GM21737 (cell line): Measurements from ENCODE around the gene HYAL1.

Experiments
- ATAC-seq: cut with Tn5 transposase; IDR thresholded peaks from one replicate; pipeline ENCODE4 v1.9.1; 2021; ENCODE audit warnings: mild to moderate bottlenecking, moderate library complexity; ENCODE audit not compliant: unreplicated experiment

HYAL1 gene, protein sequence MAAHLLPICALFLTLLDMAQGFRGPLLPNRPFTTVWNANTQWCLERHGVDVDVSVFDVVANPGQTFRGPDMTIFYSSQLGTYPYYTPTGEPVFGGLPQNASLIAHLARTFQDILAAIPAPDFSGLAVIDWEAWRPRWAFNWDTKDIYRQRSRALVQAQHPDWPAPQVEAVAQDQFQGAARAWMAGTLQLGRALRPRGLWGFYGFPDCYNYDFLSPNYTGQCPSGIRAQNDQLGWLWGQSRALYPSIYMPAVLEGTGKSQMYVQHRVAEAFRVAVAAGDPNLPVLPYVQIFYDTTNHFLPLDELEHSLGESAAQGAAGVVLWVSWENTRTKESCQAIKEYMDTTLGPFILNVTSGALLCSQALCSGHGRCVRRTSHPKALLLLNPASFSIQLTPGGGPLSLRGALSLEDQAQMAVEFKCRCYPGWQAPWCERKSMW

DNA sequence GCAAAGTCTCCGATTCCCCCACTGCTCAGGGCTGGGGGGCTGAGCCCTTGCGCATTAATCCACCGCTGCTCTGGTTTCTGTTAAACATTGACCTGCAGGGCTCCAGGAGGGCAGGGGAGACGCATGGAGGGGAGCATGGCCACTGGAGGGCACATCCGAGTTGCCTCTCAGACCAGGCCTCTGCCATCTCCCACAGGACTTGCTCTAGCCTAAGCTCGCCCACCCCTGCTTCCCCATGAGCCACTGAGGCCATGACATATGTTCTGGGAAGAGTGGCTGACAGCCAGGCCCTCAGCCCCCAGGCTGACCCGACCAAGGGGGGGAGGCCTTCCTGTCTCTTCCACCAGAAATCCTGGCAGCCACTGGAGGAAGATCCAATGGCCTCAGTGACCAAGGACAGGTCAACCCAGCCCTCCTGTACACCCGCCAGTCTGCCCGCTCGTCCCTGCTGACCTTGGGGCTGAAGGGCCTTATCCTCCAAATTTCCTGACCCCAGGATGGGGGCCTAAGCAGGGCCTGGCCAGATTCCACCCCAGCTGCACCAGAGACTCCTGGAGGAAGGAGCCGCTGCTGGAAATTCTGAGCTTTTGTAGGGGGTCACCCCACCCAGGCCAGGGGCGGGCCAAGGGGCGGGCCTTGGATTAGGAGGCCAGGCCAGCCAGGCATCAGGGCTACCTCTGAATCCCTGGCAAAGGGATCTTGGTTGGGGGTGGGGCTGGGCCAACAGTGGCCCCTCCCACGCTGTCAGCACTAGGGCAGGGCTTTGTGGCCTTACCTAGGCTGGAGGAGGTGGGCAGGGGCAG lies at the start of gene HYAL1:
HYAL1 (minus strand) TSS at position 562 of the 803 bp plus-strand sequence. CDS start 618 bp downstream, outside the sequence.
- ATAC-seq, result no peak

DNA sequence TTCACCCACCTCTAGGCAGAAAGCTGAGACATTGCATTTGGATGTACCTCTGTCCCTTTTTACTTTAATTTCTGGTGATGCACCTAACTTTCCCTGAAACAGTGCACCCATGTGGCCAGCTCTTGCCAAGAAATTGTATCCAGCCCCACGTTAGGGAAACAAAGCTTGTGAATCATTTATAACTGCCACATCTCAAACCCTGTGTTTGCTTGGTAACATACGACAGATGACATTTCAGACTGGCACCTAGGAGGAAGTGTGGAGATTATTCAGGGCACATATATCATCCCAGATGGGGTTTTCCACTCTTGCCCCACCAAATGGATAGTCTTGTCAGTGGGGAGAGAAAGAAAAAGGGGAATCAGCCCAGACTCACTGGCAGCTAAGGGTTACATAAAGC lies 49.4 kb upstream of the HYAL1 start:
- no peak for ATAC-seq

DNA sequence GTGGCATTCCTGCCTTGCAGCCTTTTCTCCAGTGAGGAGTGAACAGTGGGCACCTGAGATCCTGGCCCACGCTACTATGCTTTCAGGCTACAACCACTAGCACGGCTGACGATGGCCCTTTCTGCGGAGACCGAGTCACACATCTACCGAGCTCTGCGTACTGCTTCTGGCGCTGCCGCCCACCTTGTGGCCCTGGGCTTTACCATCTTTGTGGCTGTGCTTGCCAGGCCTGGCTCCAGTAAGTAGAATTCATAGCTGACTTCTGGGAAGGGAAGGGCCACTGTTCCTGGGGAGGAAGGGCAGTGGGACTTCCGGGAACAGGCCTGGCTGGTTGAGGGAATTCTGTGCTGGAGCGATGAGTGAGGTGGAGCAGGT lies 47.9 kb upstream of the HYAL1 start:
- ATAC-seq, result no peak

DNA sequence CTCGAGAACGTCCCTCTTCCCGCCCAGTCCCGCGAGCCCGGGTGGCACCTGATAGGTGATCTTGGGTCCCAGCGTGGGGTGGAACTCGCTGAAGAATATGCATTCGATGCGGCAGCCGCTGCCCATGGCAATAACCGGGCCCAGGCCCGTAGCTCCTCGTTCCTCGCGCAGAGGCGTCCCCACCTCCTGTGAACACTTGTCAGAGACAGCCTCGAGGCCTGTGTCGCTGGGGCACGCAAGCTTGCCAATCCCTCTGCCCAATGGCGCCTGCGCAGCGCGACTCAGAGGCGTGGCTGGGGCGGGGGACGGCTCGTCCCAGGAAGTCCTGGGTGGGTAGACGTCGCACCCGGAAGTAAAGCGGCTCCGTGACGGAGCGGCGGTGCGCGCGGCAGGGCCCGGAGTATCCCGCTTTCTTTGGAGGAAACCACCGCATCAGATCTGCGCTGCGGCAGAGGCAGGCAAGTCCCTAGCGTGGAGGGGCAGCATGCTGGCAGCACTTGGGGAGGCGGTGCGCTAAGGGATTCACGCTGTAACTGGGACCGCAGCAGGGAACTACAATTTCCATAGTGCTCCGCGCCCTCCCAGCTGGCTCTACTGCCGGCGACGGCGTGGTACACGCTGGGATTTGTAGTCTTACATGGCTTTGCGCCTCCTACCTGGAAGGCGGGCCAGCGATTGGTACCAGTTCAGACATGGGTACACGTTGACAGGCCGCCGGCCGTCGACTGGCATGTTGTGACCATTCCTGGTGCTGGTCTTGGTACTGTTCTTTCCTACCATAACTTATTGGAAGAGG lies 47.4 kb upstream of the HYAL1 start, which contains the start of the genes CYB561D2 and NPRL2:
CYB561D2 (plus strand) TSS at position 336 of the 796 bp plus-strand sequence. CDS start 572 bp downstream, outside the sequence.
NPRL2 (minus strand) TSS at position 249 of the 796 bp plus-strand sequence; CDS start at position 126, 123 bp downstream.
- peak; percentile 77 for ATAC-seq

DNA sequence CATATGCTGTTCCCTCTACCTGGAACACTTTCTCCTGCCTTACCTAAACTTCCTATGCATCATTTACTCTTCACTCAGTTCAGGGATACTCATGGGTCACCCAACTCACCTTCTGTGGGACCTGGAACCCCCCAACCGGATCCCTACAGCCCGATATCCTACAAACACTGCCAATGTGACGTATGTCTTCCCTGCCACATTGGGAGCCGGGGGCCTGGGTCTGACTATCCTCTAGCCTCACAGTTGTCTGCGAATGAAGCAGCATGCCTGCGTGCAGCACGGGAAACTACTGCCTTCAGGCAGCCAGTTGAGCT lies 46.8 kb upstream of the HYAL1 start:
- no peak for ATAC-seq

DNA sequence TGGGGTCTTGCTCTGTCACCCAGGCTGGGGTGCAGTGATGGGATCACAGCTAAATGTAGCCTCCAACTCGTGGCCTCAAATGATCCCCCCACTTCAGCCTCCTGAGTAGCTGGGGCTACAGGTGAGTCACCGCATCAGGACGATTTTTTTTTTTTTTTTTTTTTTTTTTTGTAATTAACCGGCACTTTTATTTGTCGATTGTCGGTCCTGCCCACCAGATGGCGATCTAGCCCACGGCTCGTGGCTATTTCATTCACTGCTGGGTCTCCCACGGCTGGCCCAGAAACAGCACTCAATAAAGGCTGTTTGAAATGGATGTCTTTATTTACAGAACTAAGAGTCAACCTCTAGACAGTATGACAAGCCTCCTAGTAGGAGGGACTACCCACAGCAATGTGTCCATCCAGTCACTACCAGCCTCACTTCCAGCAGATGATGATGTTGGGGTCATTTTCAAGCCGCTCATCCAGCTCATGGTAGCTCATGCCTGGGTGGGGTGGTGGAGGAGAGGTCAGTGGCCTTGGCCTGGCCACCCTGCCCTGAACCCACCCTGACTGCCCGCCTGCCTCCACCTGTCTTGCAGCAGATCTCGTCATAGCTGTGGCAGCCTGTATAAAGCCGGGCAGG lies 43.9 kb upstream of the HYAL1 start:
- no peak for ATAC-seq

DNA sequence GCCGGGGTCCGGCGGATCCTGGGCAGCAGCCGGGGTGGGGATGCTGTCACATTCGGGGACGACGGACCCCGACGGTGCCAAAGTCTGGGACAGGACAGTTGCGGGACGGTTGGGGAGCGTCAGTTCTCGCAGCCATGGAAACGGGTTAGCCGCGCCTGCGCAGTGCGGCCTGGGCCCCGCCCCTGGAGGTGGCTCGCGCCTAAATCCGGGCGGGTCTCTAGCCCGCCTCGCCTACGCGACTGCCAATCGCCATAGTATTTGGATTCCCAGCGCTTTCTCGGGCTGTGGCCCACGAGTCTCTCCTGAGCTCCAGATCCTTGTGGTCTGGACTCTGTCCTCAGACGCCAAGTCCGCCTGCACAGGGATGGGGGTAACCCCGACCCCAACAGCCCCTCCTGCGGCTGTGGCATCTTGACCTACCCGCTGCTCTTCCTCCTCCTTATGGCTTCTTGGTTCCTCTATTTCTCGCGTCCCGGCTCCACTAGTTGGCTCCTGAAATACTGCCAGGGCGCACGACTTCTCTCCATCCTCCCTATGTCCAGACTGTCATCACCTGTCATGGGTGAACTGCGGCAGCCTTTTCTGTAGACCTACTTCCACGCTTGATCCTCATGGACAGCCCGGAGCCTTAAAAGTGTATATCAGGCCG lies 42.3 kb upstream of the HYAL1 start, which contains the start of gene ZMYND10:
ZMYND10 (minus strand) TSS at position 147 of the 649 bp plus-strand sequence. CDS start 153 bp downstream, outside the sequence.
- no peak for ATAC-seq

DNA sequence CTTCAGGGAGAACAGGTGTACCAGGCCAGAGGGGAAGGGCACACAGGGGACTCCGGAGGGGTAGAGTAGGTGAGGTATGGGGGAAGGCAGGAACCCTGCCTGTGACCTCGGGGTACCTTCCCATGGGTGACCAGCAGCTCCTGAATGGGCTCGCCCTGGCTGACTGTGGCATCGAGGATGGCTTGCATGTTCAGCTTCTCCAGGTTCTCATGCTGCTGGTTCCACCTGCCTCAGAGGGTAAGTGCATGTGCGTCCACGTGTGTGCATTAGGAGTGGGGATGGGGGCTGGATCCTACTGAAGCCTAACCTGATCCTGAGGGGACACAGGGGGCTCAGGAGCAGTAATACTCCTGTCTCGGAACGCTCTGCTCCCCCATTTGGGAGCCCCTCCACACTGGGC lies 41.6 kb upstream of the HYAL1 start:
- ATAC-seq, result no peak

DNA sequence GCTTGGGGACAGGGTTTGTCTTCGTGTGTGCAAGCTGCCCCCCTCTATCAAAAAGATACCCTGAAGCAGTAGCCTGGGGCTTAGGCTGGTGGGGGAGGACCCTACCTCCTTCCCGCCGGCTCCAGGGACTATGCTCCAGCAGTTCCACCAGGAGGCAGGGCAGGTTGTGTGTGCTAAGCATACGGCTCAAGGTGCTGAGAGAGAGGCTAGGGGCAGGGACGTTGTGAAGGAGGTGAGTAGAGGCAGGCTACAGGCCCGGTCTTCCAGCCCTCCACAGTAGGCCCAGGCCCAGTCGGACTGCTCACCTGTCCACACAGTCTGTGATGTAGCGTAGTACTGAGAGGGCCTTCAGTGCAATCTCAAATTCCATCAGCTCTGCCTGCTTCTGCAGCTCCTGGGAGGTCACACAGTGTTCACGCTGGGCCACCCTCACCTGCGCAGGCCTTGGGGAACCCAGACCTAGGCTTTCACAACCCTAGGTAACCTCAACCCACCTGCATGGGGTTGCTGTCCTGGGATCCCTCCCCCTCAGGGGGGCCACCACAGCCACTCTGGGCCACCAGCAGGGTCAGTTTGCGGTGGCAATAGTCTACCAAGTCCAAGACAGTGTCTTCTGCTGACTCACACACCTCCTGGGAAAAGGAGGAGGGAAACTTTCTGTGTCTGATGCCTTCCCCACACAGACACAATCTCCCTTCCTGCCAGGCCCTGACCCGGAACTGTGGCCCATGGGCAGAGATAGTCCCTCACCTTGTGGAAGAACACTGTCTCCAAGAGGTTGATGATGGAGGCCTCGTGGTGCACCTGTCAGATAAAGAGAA lies 39.6 kb upstream of the HYAL1 start:
- ATAC-seq, result no peak

DNA sequence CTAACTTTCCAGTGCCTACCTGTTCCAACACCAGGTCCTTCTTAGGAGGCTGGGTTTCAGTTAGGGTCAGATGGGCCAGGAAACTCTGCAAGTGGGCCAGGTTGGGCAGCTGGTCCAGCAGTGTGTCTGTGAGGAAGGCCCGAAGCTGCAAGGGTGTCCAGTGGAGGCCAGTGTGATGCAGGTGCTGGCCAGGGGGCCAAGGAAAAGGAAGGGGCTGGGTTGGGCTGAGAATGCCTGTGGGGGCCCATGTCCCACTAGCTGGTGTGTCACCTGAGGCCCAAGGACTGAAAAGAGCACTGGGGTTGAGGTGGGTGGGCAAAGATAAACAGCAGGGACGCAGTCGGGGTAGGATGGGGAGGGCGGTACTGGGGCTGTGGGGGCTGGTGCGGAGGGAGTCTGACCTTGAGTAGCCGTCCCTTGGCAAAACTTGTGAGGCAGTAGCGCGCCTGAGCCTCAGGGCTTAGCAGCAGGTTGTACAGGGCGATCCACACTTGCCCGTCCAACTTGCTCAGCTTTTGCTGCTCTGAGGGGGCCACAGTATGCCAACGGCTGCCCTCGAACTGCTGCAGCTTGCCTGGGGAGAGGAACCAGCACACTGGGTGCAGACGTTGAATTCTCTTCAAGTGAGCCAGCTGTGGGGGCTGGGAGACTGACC lies 38.7 kb upstream of the HYAL1 start:
- ATAC-seq, result no peak

DNA sequence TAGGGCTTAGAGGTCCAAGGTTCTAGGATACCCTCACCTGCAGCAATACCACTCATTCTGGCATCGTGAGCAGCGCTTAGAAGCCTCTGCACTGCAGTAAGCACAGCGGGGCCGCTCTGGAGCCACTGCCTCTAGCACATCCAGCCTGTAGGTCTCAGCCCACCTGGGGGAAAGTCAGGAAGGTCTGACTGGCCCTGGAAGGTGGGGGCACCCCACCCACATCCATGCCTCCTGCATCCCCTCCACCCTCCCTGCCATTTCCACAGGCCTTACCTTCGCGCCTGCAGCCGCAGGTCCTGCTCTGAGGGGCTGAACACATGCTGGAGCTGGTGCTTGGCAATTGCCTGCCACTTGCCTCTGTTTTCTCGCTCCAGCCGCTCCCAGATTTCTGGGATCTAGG lies 38.2 kb upstream of the HYAL1 start:
- ATAC-seq, result no peak

DNA sequence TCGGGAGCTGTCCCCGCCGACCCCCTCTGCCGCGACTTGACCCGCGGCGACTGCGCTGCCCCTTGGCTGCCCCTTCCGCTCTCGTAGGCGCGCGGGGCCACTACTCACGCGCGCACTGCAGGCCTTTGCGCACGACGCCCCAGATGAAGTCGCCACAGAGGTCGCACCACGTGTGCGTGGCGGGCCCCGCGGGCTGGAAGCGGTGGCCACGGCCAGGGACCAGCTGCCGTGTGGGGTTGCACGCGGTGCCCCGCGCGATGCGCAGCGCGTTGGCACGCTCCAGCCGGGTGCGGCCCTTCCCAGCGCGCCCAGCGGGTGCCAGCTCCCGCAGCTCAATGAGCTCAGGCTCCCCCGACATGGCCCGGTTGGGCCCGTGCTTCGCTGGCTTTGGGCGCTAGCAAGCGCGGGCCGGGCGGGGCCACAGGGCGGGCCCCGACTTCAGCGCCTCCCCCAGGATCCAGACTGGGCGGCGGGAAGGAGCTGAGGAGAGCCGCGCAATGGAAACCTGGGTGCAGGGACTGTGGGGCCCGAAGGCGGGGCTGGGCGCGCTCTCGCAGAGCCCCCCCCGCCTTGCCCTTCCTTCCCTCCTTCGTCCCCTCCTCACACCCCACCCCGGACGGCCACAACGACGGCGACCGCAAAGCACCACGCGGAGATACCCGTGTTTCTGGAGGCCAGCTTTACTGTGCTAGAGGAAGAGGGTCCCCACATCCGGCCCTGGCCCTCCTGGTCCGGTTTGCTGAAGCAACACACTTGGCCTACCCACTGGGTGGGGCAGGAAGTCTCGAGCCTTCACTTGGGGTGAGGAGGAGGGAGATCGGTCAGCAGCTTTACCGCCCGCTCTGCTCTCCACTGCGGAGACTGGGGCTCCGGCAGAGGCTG lies 37.3 kb upstream of the HYAL1 start, which contains the start of gene RASSF1:
RASSF1 (minus strand) TSS at position 389 of the 882 bp plus-strand sequence; CDS start at position 358, 31 bp downstream.
- no peak for ATAC-seq

DNA sequence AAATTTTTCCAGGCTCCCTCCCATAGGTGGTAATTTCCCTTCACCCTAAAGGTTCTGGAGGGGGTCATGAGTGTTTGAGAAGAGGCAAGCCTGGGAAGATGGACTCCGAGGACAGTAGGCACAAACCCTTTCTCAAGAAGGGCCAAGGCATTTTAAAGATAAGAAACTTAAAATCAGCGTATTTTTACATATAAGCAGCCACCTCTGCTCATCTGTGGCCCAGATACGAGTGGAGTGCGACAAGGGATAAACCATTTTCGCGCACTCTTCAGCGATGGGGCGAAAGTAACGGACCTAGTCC lies 36.7 kb upstream of the HYAL1 start:
- no peak for ATAC-seq

DNA sequence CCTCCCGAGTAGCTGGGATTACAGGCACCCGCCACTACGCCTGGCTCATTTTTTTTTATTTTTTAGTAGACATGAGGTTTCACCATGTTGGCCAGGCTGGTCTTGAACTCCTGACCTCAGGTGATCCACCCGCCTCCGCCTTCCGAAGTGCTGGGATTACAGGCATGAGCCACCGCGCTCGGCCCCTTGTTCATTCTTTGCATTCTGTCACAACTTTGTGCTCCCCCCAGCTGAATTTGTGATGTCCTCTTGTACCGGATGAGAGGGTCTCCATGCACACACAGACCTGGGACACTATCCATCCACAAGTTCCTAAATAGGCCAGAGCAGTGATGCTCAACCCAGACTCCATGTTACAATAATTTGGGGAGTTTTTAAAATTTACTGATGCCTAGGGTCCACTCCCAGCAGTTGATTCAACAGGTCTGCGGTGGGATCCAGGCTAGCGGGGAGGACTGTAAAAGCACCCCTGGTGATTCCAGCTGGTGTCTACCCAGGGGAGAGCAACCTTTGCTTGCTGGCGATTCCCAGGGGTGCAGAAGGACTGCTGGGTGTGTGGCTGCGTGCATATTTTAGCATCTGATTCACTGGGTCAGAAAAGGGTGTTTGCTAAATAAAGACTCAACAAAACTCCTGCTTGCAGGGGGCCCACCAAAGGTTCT lies 36.2 kb upstream of the HYAL1 start:
- no peak for ATAC-seq

DNA sequence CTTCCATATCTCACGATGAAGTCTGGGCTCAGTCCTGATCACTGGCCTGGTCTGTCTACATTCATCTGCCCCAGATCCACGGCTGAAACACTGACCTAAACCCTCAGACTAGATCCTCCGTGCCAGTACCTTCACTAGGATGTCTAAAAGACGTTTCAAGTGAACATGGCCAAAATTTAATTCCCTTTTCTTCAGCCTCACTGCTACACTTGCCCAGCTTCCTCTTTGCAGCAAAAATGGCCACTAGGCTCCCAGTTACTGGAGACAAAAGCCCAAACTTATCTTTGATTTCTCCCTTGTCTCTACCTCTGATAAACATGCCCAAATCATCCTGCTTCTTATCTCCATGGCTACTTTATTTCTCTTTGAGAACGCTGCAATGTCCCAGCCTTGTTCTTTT lies 35.6 kb upstream of the HYAL1 start:
- no peak for ATAC-seq

DNA sequence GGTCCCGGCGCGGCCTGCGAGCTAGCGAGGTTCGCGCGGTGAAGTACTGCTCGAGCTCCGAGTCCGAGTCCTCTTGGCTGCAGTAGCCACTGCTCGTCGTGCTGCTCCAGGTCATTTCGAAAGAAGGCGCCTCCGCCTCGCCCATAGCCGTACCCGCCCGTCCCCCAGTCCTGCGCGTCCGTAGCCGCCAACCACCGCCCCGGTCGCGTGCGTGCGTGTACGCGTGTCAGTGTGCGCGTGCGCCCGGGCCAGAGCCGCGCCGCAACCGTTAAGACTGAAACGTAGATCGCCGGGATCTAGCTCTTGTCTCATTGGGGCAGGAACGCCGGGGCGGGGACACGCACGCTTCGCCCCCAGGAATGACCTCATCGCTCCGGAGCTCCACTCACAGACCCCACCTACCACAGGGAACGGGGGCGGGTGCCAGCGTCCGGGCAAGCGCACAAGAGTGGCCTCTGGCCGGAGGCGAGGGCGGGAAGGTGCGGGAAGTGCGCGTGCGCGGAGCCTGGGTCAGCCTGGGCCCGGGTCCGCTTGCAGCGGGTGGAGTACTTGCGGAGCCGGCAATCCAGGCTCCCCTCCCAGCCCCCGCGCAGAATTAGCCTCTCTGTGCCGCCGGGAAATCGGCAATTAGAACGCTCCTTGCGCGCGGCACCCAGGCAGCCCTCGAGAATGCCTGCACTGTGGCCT lies 33.9 kb upstream of the HYAL1 start:
- ATAC-seq, result peak; percentile 66
